GM12874 (cell line): ENCODE measurements around the gene PID1.

ENCODE experiments used
- CTCF ChIP-seq: IDR thresholded peaks from 2 replicates; pipeline ENCODE4 v1.5.1; 2011; ENCODE audit warnings: low read depth, mild to moderate bottlenecking, control low read depth, low read length, moderate library complexity; ENCODE audit not compliant: insufficient read depth

Gene PID1

GRCh38 chr2:229270551-229271410, at the start of gene PID1:
TSS of gene PID1 (minus strand) at chr2:229271287. CDS start at chr2:229271043, 244 bp downstream.
- no peak for TF ChIP-seq CTCF

GRCh38 chr2:229319558-229319957, 48.5 kb upstream of the PID1 start:
- TF ChIP-seq CTCF: no peak

GRCh38 chr2:229314117-229314516, 43.0 kb upstream of the PID1 start:
- no peak for TF ChIP-seq CTCF

- no peak for TF ChIP-seq CTCF
Observed at GRCh38 chr2:229313591-229313990, 42.5 kb upstream of the PID1 start.

- no peak for TF ChIP-seq CTCF
Observed at GRCh38 chr2:229301237-229301636, 30.1 kb upstream of the PID1 start.

- no peak for TF ChIP-seq CTCF
Observed at GRCh38 chr2:229300790-229301189, 29.7 kb upstream of the PID1 start.

GRCh38 chr2:229300371-229300770, 29.3 kb upstream of the PID1 start:
- no peak for TF ChIP-seq CTCF
